ENCODE results near the gene S100P. TPM values are rescaled to one million over a fixed set of nuclear protein-coding genes. Genes with fewer than 3 reads are reported as not detected.

Gene S100P
- total and polyA plus RNA-seq, 3 donors from 2014 or later, result 0.19 to 3.5 (median 2.1) TPM

DNA sequence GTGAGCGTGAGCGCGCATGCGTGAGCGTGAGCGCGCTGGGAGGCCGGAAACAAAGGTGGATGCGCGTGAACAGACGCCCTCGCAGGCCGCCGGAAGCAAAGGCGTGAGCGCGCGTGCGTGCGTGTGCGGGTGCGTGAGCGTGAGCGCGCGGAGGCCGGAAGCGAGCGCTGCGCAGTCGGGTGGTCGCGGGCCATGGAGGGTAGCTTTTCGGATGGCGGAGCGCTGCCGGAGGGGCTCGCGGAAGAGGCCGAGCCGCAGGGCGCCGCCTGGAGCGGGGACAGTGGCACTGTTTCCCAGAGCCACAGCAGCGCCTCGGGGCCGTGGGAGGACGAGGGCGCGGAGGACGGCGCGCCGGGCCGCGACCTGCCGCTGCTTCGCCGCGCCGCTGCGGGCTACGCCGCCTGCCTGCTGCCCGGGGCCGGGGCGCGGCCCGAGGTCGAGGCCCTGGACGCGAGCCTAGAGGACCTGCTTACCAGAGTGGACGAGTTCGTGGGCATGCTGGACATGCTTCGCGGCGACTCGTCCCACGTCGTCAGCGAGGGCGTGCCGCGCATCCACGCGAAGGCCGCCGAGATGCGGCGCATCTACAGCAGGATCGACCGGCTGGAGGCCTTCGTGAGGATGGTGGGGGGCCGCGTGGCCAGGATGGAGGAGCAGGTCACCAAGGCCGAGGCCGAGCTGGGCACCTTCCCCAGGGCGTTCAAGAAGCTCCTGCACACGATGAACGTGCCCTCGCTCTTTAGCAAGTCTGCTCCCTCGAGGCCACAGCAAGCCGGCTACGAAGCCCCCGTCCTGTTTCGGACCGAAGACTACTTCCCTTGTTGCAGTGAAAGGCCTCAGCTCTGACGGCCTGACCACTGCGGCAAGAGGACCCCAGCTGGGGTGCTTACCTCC, 22.6 kb downstream of the S100P start, which contains the start of gene BLOC1S4:
BLOC1S4 (plus strand) TSS at position 157 of the 894 bp plus-strand sequence; CDS start at position 193, 36 bp downstream.
- H3K9me3 ChIP-seq, result no peaks in the 10 kb centered on the region
- intact Hi-C loops (cut with DNase I; ENCODE audit: low total_unique reads), result no loop called here
- H3K4me3 ChIP-seq, result peak within 1 kb of the TSS; percentile 75
- H3K4me1 ChIP-seq, result peaks cover 9% of the 10 kb centered on the region
- WGBS, 2 donors, result 0 to 1% methylated on average over 61 to 101 of the region's 109 CpGs
- peak; percentile 90 for DNase-seq
- peak within 1 kb of the TSS; percentile 83 to 90 for H3K27ac ChIP-seq
- H3K36me3 ChIP-seq (ENCODE audit: low read depth, missing control alignments), result no peaks in the 10 kb centered on the region
- no peaks in the 10 kb centered on the region for H3K27me3 ChIP-seq
- TF ChIP-seq, protein P1, sequence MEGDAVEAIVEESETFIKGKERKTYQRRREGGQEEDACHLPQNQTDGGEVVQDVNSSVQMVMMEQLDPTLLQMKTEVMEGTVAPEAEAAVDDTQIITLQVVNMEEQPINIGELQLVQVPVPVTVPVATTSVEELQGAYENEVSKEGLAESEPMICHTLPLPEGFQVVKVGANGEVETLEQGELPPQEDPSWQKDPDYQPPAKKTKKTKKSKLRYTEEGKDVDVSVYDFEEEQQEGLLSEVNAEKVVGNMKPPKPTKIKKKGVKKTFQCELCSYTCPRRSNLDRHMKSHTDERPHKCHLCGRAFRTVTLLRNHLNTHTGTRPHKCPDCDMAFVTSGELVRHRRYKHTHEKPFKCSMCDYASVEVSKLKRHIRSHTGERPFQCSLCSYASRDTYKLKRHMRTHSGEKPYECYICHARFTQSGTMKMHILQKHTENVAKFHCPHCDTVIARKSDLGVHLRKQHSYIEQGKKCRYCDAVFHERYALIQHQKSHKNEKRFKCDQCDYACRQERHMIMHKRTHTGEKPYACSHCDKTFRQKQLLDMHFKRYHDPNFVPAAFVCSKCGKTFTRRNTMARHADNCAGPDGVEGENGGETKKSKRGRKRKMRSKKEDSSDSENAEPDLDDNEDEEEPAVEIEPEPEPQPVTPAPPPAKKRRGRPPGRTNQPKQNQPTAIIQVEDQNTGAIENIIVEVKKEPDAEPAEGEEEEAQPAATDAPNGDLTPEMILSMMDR (IDR thresholded peaks at IDR 0.05), result peak in 2 of 3 experiments; percentile 5 to 46
- peak; percentile 11 for TF ChIP-seq POLR2A (IDR thresholded peaks at IDR 0.05)

- no peak for TF ChIP-seq POLR2A (IDR thresholded peaks at IDR 0.05)
- TF ChIP-seq, protein P1 (IDR thresholded peaks at IDR 0.05), result no peak
- no peak for DNase-seq
- intact Hi-C loops (cut with DNase I; ENCODE audit: low total_unique reads), result no loop called here
- Histone ChIP-seq H3K36me3 (ENCODE audit: low read depth, missing control alignments) (no peaks in the 10 kb centered on the region), H3K9me3 (no peaks in the 10 kb centered on the region), H3K4me1 (peaks cover 9% of the 10 kb centered on the region), H3K27ac (peak overlapping the region; percentile 51 to 83), H3K27me3 (no peaks in the 10 kb centered on the region), H3K4me3 (peak overlapping the region; percentile 75)
- 18 to 22% methylated on average over 7 of the region's 7 CpGs for WGBS, 2 donors
Measured at GRCh38 chr4:6716958-6717655, 23.4 kb downstream of the S100P start.

- TF ChIP-seq POLR2A (IDR thresholded peaks at IDR 0.05), result no peak
- TF ChIP-seq, protein P1 (IDR thresholded peaks at IDR 0.05), result no peak
- Histone ChIP-seq H3K4me1 (peaks cover 9% of the 10 kb centered on the region), H3K36me3 (ENCODE audit: low read depth, missing control alignments) (no peaks in the 10 kb centered on the region), H3K4me3 (no peak overlapping the region), H3K27me3 (no peaks in the 10 kb centered on the region), H3K27ac (no peak overlapping the region), H3K9me3 (no peaks in the 10 kb centered on the region)
- no peak for DNase-seq
- WGBS, 2 donors, result 79 to 85% methylated on average over 7 of the region's 7 CpGs
- intact Hi-C loops (cut with DNase I; ENCODE audit: low total_unique reads), result no loop called here
Measured at GRCh38 chr4:6718932-6719610, 25.4 kb downstream of the S100P start.

- no peak for DNase-seq
- TF ChIP-seq, protein P1 (IDR thresholded peaks at IDR 0.05), result no peak
- no peak for TF ChIP-seq POLR2A (IDR thresholded peaks at IDR 0.05)
- Histone ChIP-seq H3K27ac (no peak overlapping the region), H3K4me3 (no peak overlapping the region), H3K27me3 (no peaks in the 10 kb centered on the region), H3K9me3 (no peaks in the 10 kb centered on the region), H3K36me3 (ENCODE audit: low read depth, missing control alignments) (no peaks in the 10 kb centered on the region), H3K4me1 (peaks cover 14% of the 10 kb centered on the region)
- WGBS, 2 donors, result 69 to 77% methylated on average over 8 of the region's 8 CpGs
- intact Hi-C loops (cut with DNase I; ENCODE audit: low total_unique reads), result loop anchor here (5.0 kb wide), 1 partner anchor 153 kb away; no protein-coding TSS in a partner anchor
Measured at GRCh38 chr4:6719611-6720179, 26.0 kb downstream of the S100P start.

Data from testis (tissue), 3 donors.